Right cardiac atrium (tissue), 5 donors: Measurements from ENCODE around the gene SLC35A3. TPM values are rescaled to one million over a fixed set of nuclear protein-coding genes. Genes with fewer than 3 reads are reported as not detected.
"Not testable (repeated sequence)": the region's sequence is repeated elsewhere in the genome, so short reads cannot be mapped to it uniquely, and the experiment has no call there.

Experiments
- ATAC-seq, 2 donors: fragments of 200-7000 bp; cut with Tn5 transposase; one replicate each; pipeline versions ENCODE4 v1.8.0 to v1.9.1; 2020; ENCODE audit warnings: moderate library complexity in 2 of 2, mild to moderate bottlenecking in 1 of 2
- DNase-seq, 3 donors: peaks; one replicate each; pipeline ENCODE4 v3.0.0-alpha.2; 2020
- H3K27ac ChIP-seq: one replicate; pipeline ENCODE4 v1.5.1; 2013; ENCODE audit warnings: mild to moderate bottlenecking, low read length, control low read depth, moderate library complexity
- H3K27me3 ChIP-seq: one replicate; pipeline ENCODE4 v1.6.1; 2013; ENCODE audit not compliant: control insufficient read depth, insufficient read depth
- H3K4me1 ChIP-seq: one replicate; pipeline ENCODE4 v1.6.1; 2013; ENCODE audit warnings: low read length; ENCODE audit not compliant: control insufficient read depth, insufficient read depth
- H3K4me3 ChIP-seq: one replicate; pipeline ENCODE4 v1.5.1; 2013; ENCODE audit warnings: low read length, control low read depth
- H3K9me3 ChIP-seq: one replicate; pipeline ENCODE4 v1.6.1; 2013; ENCODE audit warnings: low read length; ENCODE audit not compliant: control insufficient read depth
- WGBS: extraction: QIAGEN DNeasy Blood & Tissue Kit; methylation state at CpG from one replicate; pipeline ENCODE4 v1.1.7; 2013; 5-methylcytosine and 5-hydroxymethylcytosine counted together
- intact Hi-C, 4 donors: fragments of 100-400 bp; cut with DNase I; formaldehyde crosslinking; loops; one replicate each; pipeline versions ENCODE4 v1.11.0 to v1.14.0; 2022 to 2023
- polyA plus RNA-seq: library from polyadenylated mRNA; stranded (reverse); fragments of 200-250 nt; gene quantifications from one replicate; pipeline ENCODE4 v1.2.3, GENCODE V29; 2013
- total RNA-seq, 4 donors: library from RNA; stranded (reverse); fragmentation: NEBNext Ultra II Directional; extraction: Animal tissue kit (Norgen Biotek cat#: 25700); gene quantifications; one replicate each; pipeline ENCODE4 v1.2.1, GENCODE V29; 2021
- donor health status: healthy with polysubstance abuse.
- donor health status: DM: no; HTN: yes; CAD: no.
- donor health status: DM: no; HTN: no; CAD: no.
- donor health status: DM: no; HTN: yes; CAD: no; lungs with severe emphysema.
- donor health status: DM: yes; HTN: yes; CAD: no.

SLC35A3 gene
- total and polyA plus RNA-seq, 5 donors, result 6.5 to 13.5 (median 10.1) TPM

- DNase-seq (no peak), ATAC-seq (no peak)
- Histone ChIP-seq H3K27ac (no peak overlapping the region), H3K4me1 (no peaks in the 10 kb centered on the region), H3K4me3 (no peak overlapping the region), H3K9me3 (no peaks in the 10 kb centered on the region), H3K27me3 (no peaks in the 10 kb centered on the region)
- intact Hi-C loops, result no loop called here
- WGBS, result 97% methylated on average over 3 of the region's 3 CpGs
Observed at GRCh38 chr1:99975529-99975928, 5.7 kb downstream of the SLC35A3 start.

- H3K27ac ChIP-seq, ATAC-seq, intact Hi-C loops, H3K27me3 ChIP-seq, H3K9me3 ChIP-seq, DNase-seq, H3K4me1 ChIP-seq, H3K4me3 ChIP-seq: not testable (repeated sequence)
- WGBS, result 85% methylated on average over 12 of the region's 12 CpGs
Observed at GRCh38 chr1:99977326-99977725, 7.5 kb downstream of the SLC35A3 start.

- ATAC-seq (no peak), DNase-seq (no peak)
- Histone ChIP-seq H3K9me3 (no peaks in the 10 kb centered on the region), H3K27ac (no peak overlapping the region), H3K27me3 (no peaks in the 10 kb centered on the region), H3K4me1 (no peaks in the 10 kb centered on the region), H3K4me3 (no peak overlapping the region)
- 99% methylated on average over 2 of the region's 2 CpGs for WGBS
- intact Hi-C loops, result no loop called here
Observed at GRCh38 chr1:99978218-99978617, 8.4 kb downstream of the SLC35A3 start.

GRCh38 chr1:99979091-99979490, 9.3 kb downstream of the SLC35A3 start:
- intact Hi-C loops, result no loop called here
- no peaks in the 10 kb centered on the region for H3K9me3 ChIP-seq
- H3K27ac ChIP-seq, result no peak overlapping the region
- ATAC-seq (no peak), DNase-seq (no peak)
- H3K4me1 ChIP-seq, result no peaks in the 10 kb centered on the region
- H3K27me3 ChIP-seq, result no peaks in the 10 kb centered on the region
- H3K4me3 ChIP-seq, result no peak overlapping the region

- ATAC-seq (no peak), DNase-seq (no peak)
- no peak overlapping the region for H3K27ac ChIP-seq
- no peaks in the 10 kb centered on the region for H3K4me1 ChIP-seq
- H3K27me3 ChIP-seq, result no peaks in the 10 kb centered on the region
- intact Hi-C loops, result no loop called here
- no peaks in the 10 kb centered on the region for H3K9me3 ChIP-seq
- H3K4me3 ChIP-seq, result no peak overlapping the region
Observed at GRCh38 chr1:99980928-99981327, 11.1 kb downstream of the SLC35A3 start.

- peaks cover 2% of the 10 kb centered on the region for H3K4me1 ChIP-seq
- H3K27ac ChIP-seq, result peak overlapping the region; percentile 23
- H3K27me3 ChIP-seq, result no peaks in the 10 kb centered on the region
- DNase-seq, result no peak
- H3K9me3 ChIP-seq, result no peaks in the 10 kb centered on the region
- 80% methylated on average over 2 of the region's 2 CpGs for WGBS
- H3K4me3 ChIP-seq, result no peak overlapping the region
- ATAC-seq, result peak; percentile 48 to 51
- intact Hi-C loops, result no loop called here
Observed at GRCh38 chr1:99986656-99987225, 16.9 kb downstream of the SLC35A3 start.

GRCh38 chr1:99988210-99988765, 18.5 kb downstream of the SLC35A3 start:
- DNase-seq, result no peak
- H3K27me3 ChIP-seq, result no peaks in the 10 kb centered on the region
- H3K9me3 ChIP-seq, result no peaks in the 10 kb centered on the region
- intact Hi-C loops, result no loop called here
- WGBS, result 82% methylated on average over 1 of the region's 1 CpG
- H3K4me3 ChIP-seq, result no peak overlapping the region
- peaks cover 2% of the 10 kb centered on the region for H3K4me1 ChIP-seq
- no peak for ATAC-seq
- H3K27ac ChIP-seq, result no peak overlapping the region

GRCh38 chr1:99992044-99992722, 22.4 kb downstream of the SLC35A3 start:
- DNase-seq, result no peak
- intact Hi-C loops, result no loop called here
- no peaks in the 10 kb centered on the region for H3K27me3 ChIP-seq

GRCh38 chr1:99992760-99993467, 23.1 kb downstream of the SLC35A3 start:
- Histone ChIP-seq H3K4me3 (no peak overlapping the region), H3K27me3 (no peaks in the 10 kb centered on the region), H3K27ac (no peak overlapping the region), H3K9me3 (no peaks in the 10 kb centered on the region), H3K4me1 (no peaks in the 10 kb centered on the region)
- no peak for ATAC-seq
- DNase-seq, result no peak
- WGBS, result 82% methylated on average over 3 of the region's 3 CpGs
- intact Hi-C loops, result no loop called here

More at GRCh38 chr1:99992044-99992722, 22.4 kb downstream of the SLC35A3 start:
- Histone ChIP-seq H3K27ac (no peak overlapping the region), H3K4me1 (no peaks in the 10 kb centered on the region), H3K4me3 (no peak overlapping the region), H3K9me3 (no peaks in the 10 kb centered on the region)
- ATAC-seq, result no peak

- ATAC-seq, result no peak
- WGBS, result 96% methylated on average over 5 of the region's 5 CpGs
Observed at GRCh38 chr1:99993468-99993845, 23.7 kb downstream of the SLC35A3 start.

GRCh38 chr1:99994496-99994895, 24.7 kb downstream of the SLC35A3 start:
- no peak for ATAC-seq
- H3K4me3 ChIP-seq, result no peak overlapping the region
- intact Hi-C loops, result no loop called here
- H3K9me3 ChIP-seq, result no peaks in the 10 kb centered on the region
- no peaks in the 10 kb centered on the region for H3K27me3 ChIP-seq
- no peak overlapping the region for H3K27ac ChIP-seq
- no peak for DNase-seq
- H3K4me1 ChIP-seq, result no peaks in the 10 kb centered on the region
- 95% methylated on average over 3 of the region's 3 CpGs for WGBS

More at GRCh38 chr1:99993468-99993845, 23.7 kb downstream of the SLC35A3 start:
- H3K4me3 ChIP-seq, result no peak overlapping the region
- no peaks in the 10 kb centered on the region for H3K4me1 ChIP-seq
- no peaks in the 10 kb centered on the region for H3K9me3 ChIP-seq
- H3K27ac ChIP-seq, result no peak overlapping the region
- DNase-seq, result no peak
- H3K27me3 ChIP-seq, result no peaks in the 10 kb centered on the region
- intact Hi-C loops, result no loop called here
